GM20000 (cell line): ENCODE results near the gene BCL2L12.

ENCODE experiments used
- DNase-seq: peaks from one replicate; pipeline ENCODE4 v3.0.0; 2012; ENCODE audit warnings: low spot score
- CTCF ChIP-seq: IDR thresholded peaks from 2 replicates; pipeline ENCODE4 v1.5.1; 2012; ENCODE audit warnings: mild to moderate bottlenecking, control low read depth; ENCODE audit errors: extremely low read depth, missing control alignments

The BCL2L12 gene

GRCh38 chr19:49696865-49697264, 31.1 kb downstream of the BCL2L12 start:
- no peak for DNase-seq

GRCh38 chr19:49699364-49699763, 33.6 kb downstream of the BCL2L12 start:
- no peak for TF ChIP-seq CTCF
- no peak for DNase-seq

More at GRCh38 chr19:49696865-49697264, 31.1 kb downstream of the BCL2L12 start:
- no peak for TF ChIP-seq CTCF

- TF ChIP-seq CTCF = no peak
- DNase-seq = no peak
Measured at GRCh38 chr19:49700563-49700962, 34.8 kb downstream of the BCL2L12 start.

GRCh38 chr19:49701271-49701786, 35.6 kb downstream of the BCL2L12 start:
- TF ChIP-seq CTCF = no peak
- DNase-seq = no peak

- no peak for DNase-seq
- TF ChIP-seq CTCF = no peak
Measured at GRCh38 chr19:49704888-49705642, 39.3 kb downstream of the BCL2L12 start.

GRCh38 chr19:49705919-49706318, 40.2 kb downstream of the BCL2L12 start:
- no peak for DNase-seq
- TF ChIP-seq CTCF = no peak

- no peak for TF ChIP-seq CTCF
- no peak for DNase-seq
Measured at GRCh38 chr19:49710372-49710951, 44.7 kb downstream of the BCL2L12 start.
